HL-60/S4 (cell line): ENCODE measurements around the gene MDM2.

Source experiments
- in situ Hi-C: fragments of 300-500 bp; cut with MboI; formaldehyde crosslinking; loops from 2 replicates; pipeline ENCODE4 v1.14.3; 2022; ENCODE audit warnings: low sequenced_read_pairs

The MDM2 gene

GRCh38 chr12:68807576-68808387, at the start of gene MDM2:
MDM2 (plus strand) TSS chr12:68808177; CDS start chr12:68808478, 301 bp downstream.
- in situ Hi-C loops = no loop called here

GRCh38 chr12:68759852-68760251, 48.1 kb upstream of the MDM2 start:
- in situ Hi-C loops = no loop called here

- in situ Hi-C loops = no loop called here
Observed at GRCh38 chr12:68760806-68761441, 47.1 kb upstream of the MDM2 start.

- in situ Hi-C loops = no loop called here
Observed at GRCh38 chr12:68761442-68761812, 46.5 kb upstream of the MDM2 start.

- in situ Hi-C loops = no loop called here
Observed at GRCh38 chr12:68761901-68762630, 45.9 kb upstream of the MDM2 start.

GRCh38 chr12:68762691-68763090, 45.3 kb upstream of the MDM2 start:
- in situ Hi-C loops = no loop called here

GRCh38 chr12:68765696-68766095, 42.3 kb upstream of the MDM2 start:
- in situ Hi-C loops = no loop called here

- in situ Hi-C loops = no loop called here
Observed at GRCh38 chr12:68766646-68767045, 41.3 kb upstream of the MDM2 start.

GRCh38 chr12:68767191-68767590, 40.8 kb upstream of the MDM2 start:
- in situ Hi-C loops = no loop called here

GRCh38 chr12:68768431-68768939, 39.5 kb upstream of the MDM2 start:
- in situ Hi-C loops = no loop called here

GRCh38 chr12:68769941-68770340, 38.0 kb upstream of the MDM2 start:
- in situ Hi-C loops = no loop called here

- in situ Hi-C loops = no loop called here
Observed at GRCh38 chr12:68771223-68771925, 36.6 kb upstream of the MDM2 start.

- in situ Hi-C loops = no loop called here
Observed at GRCh38 chr12:68772714-68773113, 35.3 kb upstream of the MDM2 start.

GRCh38 chr12:68773582-68773981, 34.4 kb upstream of the MDM2 start:
- in situ Hi-C loops = no loop called here

GRCh38 chr12:68775121-68775630, 32.8 kb upstream of the MDM2 start:
- in situ Hi-C loops = no loop called here

GRCh38 chr12:68776976-68777610, 30.9 kb upstream of the MDM2 start:
- in situ Hi-C loops = no loop called here

- in situ Hi-C loops = no loop called here
Observed at GRCh38 chr12:68779280-68779679, 28.7 kb upstream of the MDM2 start.

GRCh38 chr12:68780731-68781130, 27.2 kb upstream of the MDM2 start:
- in situ Hi-C loops = no loop called here

GRCh38 chr12:68781728-68782127, 26.2 kb upstream of the MDM2 start:
- in situ Hi-C loops = no loop called here

GRCh38 chr12:68784015-68784414, 24.0 kb upstream of the MDM2 start:
- in situ Hi-C loops = no loop called here
